HG02642 (cell line): ENCODE results near the gene GID8.
"Not testable (repeated sequence)": the region's sequence is repeated elsewhere in the genome, so short reads cannot be mapped to it uniquely, and the experiment has no call there.

Experiments used
- ATAC-seq: cut with Tn5 transposase; IDR thresholded peaks from one replicate; pipeline ENCODE4 v1.9.1; 2021; ENCODE audit warnings: mild to moderate bottlenecking; ENCODE audit not compliant: unreplicated experiment, poor library complexity

Gene GID8

DNA sequence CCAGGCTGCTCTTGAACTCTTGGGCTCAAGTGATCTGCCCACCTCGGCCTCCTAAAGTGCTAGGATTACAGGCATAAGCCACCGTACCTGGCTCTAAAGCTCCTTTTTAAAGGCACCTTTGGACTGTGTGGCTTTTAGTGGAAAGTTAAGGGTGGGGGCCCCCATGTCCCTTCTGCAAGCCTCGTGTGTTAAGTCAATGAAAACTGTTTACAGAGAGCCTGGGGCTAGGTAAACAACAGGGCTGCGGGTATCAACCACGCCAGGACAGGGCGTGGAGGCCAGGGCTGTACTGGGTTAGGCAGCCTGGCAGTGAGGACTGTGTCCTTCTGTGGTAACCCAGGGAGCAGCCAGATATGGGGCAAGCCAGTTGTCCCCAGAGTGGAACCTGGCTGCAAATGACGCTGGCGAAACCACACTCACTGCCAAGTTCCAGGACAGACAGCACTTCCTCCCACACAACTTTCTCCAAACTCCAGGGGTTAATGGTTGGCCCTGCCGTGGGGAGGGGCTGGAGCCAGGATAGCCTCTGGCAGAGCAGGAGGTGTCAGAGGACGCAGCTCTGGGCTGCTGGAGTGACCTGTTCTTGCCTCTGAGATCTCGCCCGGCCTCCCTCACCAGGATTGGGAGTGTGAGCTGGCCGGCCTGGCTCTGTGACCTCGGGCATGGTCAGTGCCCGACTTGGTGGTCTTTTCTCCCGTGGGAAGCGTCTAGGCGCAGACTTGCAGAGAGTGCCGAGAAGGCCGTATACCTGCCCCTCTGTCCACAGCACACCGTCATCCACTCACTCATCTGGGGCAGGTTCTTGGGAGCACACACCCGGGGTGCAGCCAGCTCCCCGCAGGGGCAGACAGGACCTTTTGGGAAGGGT lies 17.8 kb downstream of the GID8 start:
- no peak for ATAC-seq

DNA sequence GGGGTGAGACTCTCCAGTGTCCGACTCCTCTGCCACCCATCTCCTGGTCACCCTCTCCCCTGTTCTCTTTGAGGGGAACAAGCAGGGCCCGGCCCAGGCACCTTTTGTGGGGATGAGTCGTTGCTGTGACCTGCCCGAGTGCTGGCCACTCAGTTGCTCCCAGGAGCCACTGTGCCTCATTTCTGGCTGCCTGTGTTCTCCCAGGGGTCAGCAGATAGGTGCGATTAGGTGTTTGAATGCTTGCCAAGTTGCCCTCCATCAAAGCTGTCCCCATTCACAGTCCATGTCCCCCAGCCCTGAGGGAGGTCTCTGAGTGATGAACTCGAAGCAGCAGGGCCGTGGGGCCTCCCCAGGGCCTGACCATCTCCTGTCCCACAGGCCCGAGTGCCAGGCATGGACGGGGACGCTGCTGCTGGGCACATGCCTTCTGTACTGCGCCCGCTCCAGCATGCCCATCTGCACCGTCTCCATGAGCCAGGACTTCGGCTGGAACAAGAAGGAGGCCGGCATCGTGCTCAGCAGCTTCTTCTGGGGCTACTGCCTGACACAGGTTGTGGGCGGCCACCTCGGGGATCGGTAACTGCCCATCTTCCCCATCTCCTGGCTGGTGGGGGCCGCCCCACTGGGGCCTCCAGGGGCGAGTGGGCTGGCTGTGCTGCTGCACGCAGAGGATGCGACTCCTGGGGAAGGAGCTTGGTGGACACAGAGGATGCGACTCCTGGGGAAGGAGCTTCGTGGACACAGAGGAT lies 18.6 kb downstream of the GID8 start:
- ATAC-seq = no peak

DNA sequence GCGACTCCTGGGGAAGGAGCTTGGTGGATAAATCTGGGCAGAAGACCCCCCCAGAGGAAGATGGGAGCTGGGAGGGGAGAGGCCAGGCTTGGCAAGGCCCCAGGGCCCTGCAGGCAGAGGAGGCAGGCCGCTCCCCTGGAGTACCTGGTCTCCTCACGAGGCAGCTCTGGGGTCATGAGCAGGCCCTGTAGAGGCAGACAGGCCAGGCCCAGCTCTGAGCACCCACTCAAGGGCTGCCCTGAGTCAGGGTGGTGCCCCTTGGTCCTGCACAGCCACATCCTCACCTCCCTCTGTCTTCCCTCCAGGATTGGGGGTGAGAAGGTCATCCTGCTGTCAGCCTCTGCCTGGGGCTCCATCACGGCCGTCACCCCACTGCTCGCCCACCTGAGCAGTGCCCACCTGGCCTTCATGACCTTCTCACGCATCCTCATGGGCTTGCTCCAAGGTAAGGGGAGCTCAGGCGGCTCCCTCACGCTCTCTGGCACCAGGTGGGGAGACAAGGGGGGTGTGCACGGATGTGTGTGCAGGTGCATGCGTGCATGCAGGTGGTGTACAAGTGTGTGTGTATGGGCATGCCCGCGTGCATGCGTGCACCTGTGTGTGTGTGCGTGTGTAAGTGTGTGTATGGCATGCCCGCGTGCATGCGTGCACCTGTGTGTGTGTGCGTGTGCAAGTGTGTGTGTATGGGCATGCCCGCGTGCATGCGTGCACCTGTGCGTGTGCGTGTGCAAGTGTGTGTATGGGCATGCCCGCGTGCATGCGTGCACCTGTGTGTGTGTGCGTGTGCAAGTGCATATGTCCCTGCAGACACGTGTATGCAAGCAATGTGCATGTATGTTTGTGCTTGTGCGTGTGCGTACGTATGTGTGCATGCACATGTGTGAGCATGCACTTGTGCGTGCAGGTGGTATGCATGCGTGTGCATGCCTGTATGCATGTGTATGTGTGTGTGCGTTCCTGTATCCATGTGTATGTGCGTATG lies 19.5 kb downstream of the GID8 start:
- no peak for ATAC-seq

DNA sequence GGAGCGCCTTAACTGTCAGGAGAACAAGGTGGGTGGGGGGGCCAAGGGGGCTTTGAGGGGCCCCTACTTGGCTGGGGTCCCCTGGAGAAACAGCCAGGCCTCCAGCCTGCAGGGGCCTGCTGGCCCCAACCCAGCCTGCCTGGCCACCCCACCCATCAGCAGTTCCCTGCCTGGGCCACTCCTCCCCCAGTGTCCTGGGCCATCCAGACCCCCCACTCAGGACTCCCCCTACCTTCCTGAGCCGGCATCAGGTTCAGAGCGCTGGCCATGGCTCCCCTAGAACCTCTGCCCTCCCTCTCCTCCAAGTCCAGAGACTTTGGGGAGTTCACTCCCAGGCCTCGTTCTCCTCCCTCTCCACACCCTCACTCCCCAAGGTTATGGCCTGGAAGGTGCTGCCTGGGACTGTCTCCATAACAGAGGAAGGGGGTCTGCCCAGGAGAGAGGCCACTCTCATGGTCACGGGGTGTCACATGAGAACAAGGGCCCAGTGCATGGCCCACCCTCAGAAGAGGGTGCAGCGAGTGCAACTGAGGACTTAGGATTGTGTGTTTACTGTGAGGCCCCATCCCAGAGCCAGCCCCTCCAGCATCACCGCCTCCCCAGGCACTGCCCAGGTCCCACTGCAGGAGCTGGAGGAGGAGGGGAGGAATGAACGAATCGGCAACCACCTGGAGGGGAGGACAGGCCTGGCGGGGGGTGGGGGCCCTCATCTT lies 20.6 kb downstream of the GID8 start:
- ATAC-seq = no peak

DNA sequence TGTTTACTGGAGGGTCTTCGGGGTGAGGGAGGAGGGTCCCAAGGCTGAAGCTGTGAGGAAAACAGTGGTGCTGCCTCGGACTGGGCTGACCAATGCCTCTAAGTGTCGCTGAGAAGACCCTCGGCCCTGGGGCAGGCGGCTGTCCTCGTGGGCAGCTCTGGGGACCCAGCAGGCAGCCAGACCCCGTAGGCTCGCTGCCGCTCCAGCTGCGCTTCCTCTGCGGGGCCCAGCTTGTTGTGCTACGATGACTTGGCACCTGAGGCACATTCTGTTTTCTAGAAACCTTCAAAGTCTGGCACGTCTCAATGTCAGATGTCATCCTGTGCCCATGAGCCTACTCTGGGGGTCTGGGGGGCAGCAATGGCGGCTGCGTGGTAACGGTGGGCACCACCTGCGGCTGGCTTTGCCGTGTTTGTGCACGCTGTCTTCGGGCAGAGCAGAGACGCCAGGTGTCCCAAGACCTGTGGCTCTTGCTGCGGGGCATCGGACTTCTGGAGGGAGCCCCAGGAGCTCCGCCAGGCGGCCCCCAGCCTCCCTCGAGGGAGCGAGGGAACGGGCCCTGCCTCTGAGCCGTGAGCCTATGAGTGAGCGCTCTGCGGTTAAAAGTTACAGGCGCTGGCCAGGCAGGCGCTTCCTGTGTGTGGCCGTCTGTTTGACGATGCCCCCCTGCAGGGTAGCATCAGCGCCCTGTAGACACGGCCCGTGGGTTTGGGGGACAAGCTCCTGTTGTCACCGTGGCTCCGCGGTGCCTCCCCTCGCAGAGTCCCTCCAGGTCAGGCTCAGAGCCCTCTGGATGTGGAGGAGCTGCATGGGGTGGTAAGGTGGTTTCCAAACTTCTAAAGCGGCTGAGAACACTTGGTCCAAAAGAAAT lies 21.4 kb downstream of the GID8 start:
- ATAC-seq = no peak

DNA sequence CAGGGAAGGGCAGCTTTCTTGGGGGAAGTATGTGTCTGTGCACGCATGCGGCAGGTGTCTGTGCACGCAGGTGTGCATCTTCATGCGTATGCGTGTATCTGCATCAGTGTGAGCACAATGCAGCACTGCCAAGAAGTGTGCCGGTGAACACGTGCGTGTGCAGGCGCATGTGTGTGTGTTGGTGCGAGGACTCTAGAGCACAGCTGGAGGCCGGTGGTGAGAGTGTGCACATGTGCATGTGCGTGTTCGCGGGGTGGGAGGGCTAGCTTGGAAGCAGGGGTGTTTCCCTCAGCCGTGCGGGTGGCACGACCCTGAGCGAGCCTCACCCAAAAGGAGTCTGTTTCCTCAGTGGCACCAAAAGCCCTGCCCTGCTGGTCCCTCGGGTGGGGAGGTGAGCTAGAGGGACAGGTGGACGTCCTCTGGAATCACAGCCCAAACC lies 22.1 kb downstream of the GID8 start:
- no peak for ATAC-seq

DNA sequence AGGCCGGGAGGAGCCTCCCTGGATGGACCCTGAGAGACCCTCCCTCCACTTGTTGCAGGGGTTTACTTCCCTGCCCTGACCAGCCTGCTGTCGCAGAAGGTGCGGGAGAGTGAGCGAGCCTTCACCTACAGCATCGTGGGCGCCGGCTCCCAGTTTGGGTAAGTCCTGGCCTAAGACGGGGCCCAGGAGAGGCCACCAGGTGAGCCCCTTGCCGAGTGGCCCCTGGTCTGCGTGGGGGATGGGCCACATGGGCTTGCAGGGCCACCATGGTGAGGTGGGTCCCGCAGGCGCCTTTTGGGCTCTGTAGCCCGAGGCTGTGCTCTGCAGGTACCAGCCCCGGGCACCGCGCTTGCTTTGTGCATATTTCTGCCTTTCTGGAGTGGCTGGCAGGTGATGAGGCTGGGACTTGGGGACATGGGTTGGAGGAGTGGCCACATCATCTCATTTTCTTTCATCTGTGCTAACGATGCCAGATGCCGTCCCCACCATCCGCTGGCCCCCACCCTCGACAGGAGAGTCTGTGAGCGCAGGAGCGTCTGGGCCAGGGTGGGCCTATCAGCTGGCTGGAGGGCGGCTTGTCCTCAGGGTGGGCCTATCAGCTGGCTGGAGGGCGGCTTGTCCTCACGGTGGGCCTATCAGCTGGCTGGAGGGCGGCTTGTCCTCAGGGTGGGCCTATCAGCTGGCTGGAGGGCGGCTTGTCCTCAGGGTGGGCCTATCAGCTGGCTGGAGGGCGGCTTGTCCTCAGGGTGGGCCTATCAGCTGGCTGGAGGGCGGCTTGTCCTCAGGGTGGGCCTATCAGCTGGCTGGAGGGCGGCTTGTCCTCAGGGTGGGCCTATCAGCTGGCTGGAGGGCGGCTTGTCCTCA lies 22.7 kb downstream of the GID8 start:
- ATAC-seq = not testable (repeated sequence)

DNA sequence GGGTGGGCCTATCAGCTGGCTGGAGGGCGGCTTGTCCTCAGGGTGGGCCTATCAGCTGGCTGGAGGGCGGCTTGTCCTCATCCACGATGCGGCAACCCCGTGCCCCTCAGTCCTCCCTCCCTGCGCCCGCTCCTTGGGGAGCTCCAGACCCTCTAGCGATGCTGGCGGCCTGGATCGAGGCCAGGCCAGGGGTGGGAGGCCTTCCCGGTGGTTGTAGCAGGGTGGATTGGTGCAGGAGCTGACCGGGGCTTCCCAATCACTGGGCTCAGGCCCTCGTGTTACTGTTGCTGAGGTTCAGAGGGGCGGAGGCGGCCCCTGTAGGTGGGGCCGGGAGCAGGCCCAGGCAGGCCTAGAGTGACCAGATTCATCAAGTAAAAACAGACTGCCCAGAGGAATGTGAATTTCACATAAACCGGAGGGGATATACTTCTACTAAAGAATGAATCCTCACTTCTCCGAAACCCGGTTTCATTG lies 23.4 kb downstream of the GID8 start:
- ATAC-seq = no peak

DNA sequence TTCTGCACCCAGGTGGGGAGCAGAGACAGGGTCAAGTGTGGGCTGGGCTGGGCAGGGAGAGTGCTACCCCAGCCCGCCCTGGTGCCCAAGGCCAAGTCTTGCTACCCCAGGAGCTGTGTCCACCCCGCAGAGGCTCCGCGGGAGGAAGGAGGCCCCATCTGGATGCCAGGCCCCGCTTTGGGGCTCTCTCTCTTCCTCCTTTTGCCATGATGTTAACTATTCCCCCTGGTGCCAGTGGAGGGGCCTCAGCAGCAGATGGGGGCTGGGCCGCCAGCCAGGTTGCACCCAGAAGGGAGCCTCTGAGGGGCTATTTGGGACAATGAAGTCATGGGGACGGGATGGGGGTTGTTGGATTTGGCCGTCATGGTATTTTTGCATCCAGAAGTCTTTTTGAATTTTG lies 23.9 kb downstream of the GID8 start:
- ATAC-seq = no peak

DNA sequence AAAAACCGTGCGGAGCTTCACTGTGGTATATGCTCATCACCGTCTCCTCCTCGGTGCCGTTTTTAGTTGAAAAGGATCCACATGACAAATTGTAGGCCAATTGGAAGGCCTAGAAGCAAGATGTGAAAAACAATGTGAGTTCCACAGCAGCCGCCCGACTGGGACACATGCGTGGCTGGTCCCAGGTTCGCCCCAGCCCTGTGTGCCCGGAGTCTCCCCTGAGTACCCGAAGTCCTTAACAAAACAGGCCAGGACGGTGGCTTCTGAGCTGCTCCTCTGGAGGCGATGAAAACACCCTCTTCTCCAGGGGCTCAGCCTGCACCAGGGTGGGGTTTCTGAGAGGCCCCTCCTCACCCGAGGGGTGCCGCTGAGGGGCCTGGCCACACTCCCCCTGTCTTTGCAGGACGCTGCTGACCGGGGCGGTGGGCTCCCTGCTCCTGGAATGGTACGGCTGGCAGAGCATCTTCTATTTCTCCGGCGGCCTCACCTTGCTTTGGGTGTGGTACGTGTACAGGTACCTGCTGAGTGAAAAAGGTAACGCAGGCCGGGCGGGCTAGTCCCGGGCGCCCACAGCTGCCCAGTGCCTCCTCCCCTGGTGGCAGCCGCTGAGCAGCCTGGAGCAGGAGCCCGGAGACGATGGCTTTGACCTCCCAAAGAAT lies 24.4 kb downstream of the GID8 start:
- no peak for ATAC-seq

DNA sequence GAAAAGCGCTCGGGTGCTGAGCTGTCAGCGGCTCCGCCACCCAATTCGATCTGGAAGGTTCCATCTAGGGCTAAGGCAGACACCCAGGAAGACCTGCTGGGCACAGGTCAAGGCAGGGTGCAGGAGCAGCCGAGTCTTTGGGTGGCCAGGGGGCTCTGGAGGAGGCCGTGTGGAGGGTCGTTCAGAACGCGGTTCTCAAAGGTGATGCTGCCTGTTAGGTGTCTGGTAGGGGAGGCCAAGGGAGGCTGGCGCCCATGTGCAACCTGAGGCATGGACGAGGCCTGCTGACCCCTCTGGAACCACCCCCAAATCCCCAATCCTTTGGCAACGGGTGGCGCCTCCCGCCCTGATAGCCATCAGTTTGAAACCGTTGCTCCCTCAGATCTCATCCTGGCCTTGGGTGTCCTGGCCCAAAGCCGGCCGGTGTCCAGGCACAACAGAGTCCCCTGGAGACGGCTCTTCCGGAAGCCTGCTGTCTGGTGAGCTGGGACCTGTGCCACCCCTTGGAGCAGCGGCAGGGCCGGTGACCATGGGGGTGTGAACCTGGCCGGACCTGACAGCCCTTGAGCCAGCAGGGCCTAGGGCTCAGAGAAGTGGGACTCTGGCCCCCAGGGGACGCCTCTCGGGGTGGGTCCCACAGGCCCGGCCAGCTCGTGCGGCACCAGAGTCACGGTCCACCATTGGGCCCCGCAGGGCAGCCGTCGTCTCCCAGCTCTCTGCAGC lies 25.1 kb downstream of the GID8 start:
- no peak for ATAC-seq

DNA sequence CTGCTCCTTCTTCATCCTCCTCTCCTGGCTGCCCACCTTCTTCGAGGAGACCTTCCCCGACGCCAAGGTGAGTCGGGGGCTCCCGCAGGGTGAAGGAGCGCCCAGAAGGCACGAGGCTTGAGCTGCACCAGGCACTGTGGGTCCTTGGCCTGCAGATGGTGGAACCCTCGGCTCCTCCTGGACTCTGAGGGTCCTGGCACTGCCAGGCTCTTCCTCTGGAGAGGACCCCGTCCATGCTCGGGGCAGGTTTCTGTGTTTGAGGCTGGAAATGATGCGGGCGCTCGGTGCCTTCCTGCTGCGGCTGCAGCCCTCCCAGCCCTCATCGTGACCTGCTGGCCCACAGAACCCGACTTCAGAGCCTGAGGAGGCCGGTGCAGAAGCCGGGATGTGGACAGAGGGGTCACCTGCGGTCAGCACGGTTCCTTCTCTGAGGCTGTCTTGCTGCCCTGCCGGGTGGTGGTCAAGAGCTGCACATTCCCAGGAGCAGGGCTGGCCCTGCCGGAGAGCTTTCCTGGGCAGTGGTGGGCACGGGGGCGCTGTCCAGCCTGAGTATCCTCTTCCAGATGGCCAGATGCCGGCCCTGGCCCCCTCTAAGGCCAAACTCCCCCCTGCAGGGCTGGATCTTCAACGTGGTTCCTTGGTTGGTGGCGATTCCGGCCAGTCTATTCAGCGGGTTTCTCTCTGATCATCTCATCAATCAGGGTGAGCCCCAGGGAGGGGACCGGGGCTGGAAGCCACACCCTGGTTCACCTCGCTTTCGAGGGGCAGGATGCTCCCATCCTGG lies 25.9 kb downstream of the GID8 start:
- ATAC-seq = no peak

DNA sequence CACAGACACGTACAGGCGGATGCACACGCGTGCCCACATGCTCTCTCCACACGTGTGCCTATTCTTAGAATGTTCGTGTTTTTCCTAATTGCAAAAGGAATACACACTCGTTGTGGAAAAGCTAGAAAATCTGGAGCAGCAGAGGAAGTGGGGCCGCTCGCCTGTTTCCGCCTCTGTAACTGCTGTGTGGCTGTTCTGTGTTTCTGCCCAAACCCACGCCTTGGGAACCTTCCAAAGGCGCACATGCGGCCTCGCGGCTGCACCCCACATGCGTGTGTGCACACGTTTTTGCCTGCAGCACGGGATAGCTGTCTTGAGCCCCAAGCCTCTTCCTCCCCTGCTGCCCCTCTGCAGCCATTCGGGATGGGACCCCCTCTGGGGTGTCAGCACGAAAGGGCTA lies 26.8 kb downstream of the GID8 start:
- ATAC-seq = no peak

DNA sequence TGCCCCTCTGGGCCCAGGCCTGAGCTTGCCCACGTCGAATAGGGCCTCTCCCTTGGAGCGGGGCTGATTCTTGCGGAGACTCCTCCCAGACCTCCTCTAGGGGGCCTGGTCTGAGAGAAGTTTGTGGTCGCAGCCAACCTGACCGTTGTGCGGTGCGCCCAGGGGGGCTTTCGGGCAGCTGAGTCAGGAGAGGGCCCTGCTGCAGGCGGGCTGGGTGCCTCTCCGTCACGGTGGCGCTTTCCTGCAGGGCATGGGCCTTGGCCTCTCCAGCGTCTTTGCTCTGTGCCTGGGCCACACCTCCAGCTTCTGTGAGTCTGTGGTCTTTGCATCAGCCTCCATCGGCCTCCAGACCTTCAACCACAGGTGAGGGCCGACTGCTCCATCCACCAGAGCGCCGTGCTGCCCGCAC lies 27.4 kb downstream of the GID8 start:
- no peak for ATAC-seq

DNA sequence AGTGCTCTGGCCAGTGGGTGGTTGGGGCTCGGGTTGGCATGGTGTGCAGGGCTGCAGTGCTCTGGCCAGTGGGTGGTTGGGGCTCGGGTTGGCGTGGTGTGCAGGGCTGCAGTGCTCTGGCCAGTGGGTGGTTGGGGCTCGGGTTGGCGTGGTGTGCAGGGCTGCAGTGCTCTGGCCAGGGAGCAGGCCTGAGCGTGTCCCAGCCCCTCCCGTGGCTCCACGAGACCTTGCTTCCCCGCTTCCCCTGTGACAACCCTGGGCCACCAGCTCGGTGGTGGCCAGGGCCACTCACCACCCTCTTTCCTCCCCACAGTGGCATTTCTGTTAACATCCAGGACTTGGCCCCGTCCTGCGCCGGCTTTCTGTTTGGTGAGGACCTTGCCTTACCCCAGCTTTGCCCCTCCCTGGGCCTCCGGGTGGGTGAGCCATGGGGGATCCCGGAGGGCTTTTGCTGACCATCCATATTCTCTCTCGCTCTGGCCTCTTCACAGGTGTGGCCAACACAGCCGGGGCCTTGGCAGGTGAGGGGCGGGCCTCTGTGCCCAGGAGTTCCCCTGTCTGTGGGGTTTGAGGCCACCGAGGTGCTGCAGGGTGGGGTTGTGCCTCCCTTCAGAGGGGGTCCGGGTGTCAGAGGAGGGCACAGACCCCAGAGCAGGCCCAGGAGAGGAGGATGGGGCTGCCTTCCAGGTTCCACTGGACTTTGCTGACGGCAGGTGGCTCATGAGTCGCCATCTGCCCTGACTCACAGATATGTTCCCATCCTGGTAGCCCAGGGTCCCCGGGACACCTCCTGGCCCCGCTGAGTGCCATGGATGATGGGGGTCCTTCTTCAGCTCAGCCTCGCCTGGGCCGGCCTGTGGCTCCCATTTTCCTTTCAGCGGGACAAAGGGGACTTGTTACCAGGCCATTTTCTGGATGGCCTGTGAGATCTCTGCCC lies 28.5 kb downstream of the GID8 start:
- no peak for ATAC-seq
